Stomach (tissue), 4 donors: ENCODE data around the gene PAX4.

Source experiments
- EP300 ChIP-seq: sonication (generic); formaldehyde crosslinking; IDR thresholded peaks from one replicate; pipeline ENCODE4 v1.6.1; 2017; ENCODE audit warnings: antibody characterized with exemption
- POLR2A ChIP-seq, 4 donors: fragments of 450-650 bp; IDR thresholded peaks; one replicate each; pipeline ENCODE4 v1.6.1; 2016; ENCODE audit warnings: antibody characterized with exemption in 4 of 4, control low read depth in 2 of 4, mild to moderate bottlenecking in 1 of 4, moderate library complexity in 1 of 4
- TF ChIP-seq, protein P1 (sequence below), 7 experiments: fragments of 450-650 bp in 4 of 7; fragments of 200-600 bp in 3 of 7; sonication (generic) in 3 of 7; IDR thresholded peaks; one replicate each; pipeline ENCODE4 v1.5.1; 2016 to 2019; ENCODE audit warnings: antibody characterized with exemption in 7 of 7, control low read depth in 2 of 7, mild to moderate bottlenecking in 1 of 7

GRCh38 chr7:127580612-127581011 lies 37.3 kb downstream of the PAX4 start:
- TF ChIP-seq, protein P1, sequence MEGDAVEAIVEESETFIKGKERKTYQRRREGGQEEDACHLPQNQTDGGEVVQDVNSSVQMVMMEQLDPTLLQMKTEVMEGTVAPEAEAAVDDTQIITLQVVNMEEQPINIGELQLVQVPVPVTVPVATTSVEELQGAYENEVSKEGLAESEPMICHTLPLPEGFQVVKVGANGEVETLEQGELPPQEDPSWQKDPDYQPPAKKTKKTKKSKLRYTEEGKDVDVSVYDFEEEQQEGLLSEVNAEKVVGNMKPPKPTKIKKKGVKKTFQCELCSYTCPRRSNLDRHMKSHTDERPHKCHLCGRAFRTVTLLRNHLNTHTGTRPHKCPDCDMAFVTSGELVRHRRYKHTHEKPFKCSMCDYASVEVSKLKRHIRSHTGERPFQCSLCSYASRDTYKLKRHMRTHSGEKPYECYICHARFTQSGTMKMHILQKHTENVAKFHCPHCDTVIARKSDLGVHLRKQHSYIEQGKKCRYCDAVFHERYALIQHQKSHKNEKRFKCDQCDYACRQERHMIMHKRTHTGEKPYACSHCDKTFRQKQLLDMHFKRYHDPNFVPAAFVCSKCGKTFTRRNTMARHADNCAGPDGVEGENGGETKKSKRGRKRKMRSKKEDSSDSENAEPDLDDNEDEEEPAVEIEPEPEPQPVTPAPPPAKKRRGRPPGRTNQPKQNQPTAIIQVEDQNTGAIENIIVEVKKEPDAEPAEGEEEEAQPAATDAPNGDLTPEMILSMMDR (IDR thresholded peaks at IDR 0.05): no peak
- TF ChIP-seq POLR2A (IDR thresholded peaks at IDR 0.05): no peak
- no peak for TF ChIP-seq EP300
